ENCODE measurements around the gene RHOB.
"Not testable (repeated sequence)": the region's sequence is repeated elsewhere in the genome, so short reads cannot be mapped to it uniquely, and the experiment has no call there.

The RHOB gene

GRCh38 chr2:20446917-20447436 lies at the start of gene RHOB:
Gene RHOB, plus strand, starts transcription at chr2:20447074. Its CDS starts 392 bp downstream, at chr2:20447466.
- peak; percentile 95 for DNase-seq

GRCh38 chr2:20397811-20398447 lies 48.9 kb upstream of the RHOB start:
- DNase-seq, result no peak

DNA sequence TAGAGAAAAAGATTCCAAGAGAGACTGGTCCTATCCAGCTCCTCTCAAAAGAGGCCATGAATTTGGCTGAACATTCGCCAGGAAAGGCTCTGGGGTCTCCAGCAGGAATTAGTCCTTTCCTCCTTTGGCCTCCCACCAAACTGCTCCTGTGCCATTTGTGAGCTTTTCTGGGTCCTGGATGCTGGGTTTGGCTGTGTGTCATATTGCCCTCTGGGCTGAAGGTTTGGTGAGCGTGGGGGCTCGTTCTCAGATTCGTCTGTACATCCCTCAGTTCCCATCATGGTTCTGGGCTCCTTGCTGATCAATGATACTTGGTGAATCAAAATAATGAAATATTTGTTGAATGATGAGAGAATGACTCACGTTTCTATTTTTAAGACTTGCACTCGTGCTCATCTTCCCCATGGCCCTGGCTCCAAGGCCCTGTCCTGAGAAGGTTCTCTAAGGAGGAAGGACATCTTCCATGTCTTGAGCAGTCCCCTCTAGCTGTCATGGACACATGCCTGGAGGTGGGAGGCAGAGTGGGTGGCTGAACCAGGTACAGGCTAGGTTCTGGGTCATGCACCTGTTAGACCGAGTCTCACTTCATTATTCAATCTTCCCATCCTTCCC lies 47.8 kb upstream of the RHOB start:
- DNase-seq, result no peak

GRCh38 chr2:20400306-20400705 lies 46.6 kb upstream of the RHOB start:
- DNase-seq, result no peak

GRCh38 chr2:20400787-20401488 lies 45.9 kb upstream of the RHOB start:
- DNase-seq, result no peak

- DNase-seq, result no peak
These were observed 45.4 kb upstream of the RHOB start for GRCh38 chr2:20401489-20401835.

DNA sequence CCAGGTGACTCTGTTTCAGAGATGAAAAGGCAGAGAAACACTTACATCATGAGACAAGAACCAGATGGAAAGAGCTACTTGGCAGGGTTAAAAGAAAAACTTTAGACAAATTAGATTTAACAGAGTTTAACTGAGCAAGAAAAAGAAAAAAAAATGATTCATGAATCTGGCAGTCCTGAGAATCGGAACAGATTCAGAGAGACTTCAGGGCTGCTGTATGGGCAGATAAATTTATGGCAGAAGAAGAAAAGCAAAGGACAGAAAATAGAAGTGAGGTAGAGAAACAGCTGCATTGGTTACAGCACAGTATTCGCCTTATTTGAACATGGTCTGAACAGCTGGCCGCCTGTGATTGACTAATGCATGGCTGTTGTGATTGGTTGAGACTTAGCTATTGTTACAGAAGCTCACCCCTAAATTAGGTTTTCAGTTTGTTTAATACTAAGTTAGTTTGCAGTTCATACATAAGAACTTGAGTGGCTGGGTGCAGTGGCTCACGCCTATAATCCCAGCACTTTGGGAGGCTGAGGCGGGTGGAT lies 43.0 kb upstream of the RHOB start:
- DNase-seq, result no peak

DNA sequence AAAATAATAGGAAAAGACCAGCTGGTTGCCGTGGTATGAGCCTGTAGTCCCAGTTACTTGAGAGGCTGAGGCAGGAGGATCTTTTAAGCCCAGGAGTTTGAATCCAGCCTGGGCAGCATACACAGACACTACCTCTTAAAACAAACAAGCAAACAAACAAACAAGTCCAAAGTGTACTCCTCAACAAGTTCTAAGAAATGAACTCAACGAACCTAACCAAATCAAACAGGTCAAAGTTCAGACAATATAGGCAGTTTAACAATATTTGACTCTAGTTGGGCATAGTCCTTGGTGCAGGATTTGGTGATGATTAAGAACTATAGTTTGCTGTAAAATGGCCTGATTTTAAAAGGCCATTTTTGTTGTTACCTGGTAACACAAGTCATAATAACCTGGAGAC lies 41.9 kb upstream of the RHOB start:
- no peak for DNase-seq

- no peak for DNase-seq
These were observed 37.8 kb upstream of the RHOB start for GRCh38 chr2:20409039-20409438.

DNA sequence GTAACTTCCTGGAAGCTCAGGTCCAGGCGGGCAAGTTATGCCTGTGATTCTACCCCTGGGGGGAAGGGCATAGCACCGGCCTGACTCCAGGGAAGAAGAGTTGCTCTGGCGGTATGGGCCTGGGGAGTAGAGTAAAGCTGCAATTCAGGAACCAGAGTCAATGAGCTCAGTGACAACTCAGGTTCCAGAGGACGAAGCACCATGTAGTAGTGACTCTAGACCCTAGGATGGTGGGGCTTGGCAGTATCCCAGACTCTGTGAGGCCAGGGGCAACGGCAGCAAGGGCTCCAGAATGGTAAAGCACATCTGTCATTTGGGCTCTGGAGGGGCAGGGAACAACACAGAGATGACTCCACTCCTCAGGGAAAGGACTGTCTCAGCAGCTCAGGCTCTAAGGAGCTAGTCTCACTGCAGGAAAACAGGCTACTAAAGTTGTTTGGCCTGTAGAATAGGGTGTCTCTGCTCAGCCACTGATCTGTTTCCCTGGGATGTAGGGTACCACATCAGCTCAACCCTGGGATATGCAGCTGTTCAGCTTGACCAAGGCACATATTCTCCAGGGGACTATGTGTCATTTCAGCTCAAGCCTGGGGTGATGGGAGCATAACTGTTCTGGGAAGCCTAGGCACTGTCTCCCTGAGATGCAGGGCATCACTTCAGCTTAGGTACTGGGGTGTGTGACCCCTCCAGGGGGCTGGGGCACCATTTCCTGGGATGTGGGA lies 36.2 kb upstream of the RHOB start:
- DNase-seq, result no peak

GRCh38 chr2:20411361-20411894 lies 35.4 kb upstream of the RHOB start:
- DNase-seq, result peak; percentile 80

- no peak for DNase-seq
These were observed 32.1 kb upstream of the RHOB start for GRCh38 chr2:20414806-20415205.

DNA sequence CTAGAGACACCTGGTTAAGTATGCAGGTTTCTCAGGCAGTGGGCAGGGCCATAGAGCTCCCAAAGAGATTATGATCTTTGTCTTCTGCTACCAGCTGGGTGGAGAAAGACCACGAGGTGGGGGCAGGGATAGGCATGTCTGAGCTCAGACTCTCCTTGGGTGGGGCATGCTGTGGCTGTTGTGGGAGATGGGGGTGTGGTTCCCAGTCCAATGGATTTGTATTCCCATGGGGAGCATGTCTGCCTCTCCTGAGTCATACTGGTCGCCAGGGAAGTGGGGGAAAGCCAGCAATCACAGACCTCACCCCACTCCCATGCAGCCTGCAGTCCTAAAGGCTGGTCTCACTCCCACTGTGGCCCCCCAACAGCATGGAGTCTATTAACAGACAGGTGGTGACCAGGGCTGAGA lies 31.4 kb upstream of the RHOB start:
- DNase-seq, result no peak

GRCh38 chr2:20416723-20417122 lies 30.2 kb upstream of the RHOB start:
- DNase-seq, result no peak

DNA sequence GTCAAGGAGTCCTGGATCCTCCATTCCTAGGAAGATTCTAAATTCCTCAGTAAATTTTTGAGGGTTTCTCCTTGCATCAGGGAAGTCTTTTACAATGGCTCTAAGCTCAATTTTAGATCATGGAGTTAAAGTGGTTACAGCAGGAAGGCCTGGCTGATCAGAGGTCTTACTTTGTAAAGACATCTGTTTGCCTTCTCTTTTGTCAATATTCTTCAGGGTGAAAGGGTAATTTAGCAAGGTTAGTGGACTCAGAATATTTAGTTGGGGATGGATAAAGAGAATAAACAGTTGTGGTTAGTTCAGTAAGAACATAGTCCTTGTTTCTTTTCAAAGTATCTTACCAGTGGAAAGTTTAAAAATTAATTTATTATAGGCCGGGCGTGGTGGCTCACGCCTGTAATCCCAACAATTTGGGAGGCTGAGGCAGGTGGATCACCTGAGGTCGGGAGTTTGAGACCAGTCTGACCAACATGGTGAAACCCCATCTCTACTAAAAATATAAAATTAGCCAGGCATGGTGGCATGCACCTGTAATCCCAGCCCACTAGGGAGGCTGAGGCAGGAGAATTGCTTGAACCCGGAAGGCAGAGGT lies 29.5 kb upstream of the RHOB start:
- not testable (repeated sequence) for DNase-seq

DNA sequence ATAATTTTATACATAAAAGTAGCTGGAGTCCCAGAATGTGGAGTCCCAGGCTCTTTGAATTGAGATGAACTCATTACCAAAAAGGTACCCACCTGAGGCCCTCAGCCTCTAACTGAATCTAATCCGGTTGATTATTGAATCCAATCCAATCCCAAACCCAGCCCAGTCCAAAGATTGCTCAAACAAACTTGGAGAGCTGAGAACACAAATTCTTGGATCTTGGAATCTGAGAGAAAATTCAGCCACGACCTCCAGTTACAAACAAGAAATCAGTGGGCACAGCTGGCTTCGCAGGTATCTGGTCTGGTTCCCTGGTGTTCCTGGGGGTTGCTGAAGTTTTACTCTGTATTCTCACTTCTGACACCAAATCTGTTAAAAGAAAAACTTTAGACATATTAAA lies 28.4 kb upstream of the RHOB start:
- no peak for DNase-seq

DNA sequence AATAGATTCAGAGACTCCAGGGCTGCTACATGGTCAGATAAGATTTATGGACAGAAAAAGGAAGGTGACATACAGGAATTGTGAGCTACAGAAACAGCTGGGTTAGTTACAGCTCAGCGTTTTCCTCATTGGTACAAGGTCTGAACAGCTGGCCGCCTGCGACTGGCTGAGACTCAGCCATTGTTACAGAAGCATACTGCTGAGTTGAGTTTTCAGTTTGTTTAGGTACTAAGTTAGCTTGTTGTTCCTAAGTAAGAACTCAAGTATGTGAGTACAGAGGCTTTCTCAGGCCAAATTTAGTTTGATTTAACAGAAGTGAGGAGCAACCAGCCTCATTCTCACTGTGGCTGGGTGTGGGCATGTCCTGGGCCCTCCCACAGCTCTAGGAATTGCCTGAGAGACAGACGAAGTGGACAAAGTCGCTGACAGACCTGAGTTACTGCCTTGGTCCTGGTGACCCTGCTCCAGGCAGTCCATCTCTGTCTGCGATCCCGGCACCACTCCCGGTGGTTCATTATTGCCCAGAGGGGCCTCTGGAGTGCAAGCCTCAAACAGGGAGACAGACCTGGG lies 27.8 kb upstream of the RHOB start:
- DNase-seq, result no peak

- DNase-seq, result no peak
These were observed 27.1 kb upstream of the RHOB start for GRCh38 chr2:20419752-20420151.

GRCh38 chr2:20421336-20421987 lies 25.4 kb upstream of the RHOB start:
- DNase-seq, result no peak

DNA sequence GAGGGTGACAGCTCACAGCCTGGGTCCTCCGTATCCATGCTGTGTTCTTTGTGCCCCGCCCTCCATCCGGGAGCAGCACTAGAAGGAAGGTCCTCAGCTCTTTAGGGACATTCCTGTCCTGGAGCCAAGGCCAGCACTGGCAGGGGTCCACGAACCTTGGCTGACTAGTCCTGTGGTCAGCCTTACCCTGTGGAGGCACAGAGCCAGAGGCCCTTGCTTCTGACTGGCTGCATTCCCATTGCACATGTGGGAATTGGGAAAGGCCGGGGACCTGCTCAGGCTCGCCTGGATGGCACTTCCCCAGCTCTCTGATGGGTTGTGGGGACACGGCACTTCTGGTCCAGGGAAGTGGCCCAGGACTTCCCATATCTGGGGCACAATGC lies 24.9 kb upstream of the RHOB start:
- DNase-seq, result no peak

- peak; percentile 50 for DNase-seq
These were observed 24.2 kb upstream of the RHOB start for GRCh38 chr2:20422402-20423271.

All from activated CD4-positive, alpha-beta T cell treated with anti-CD3 and anti-CD28 coated beads, Interleukin-2, Interleukin-6, amounts not matched to agents 100 ng/mL and 50 ng/mL, durations not matched to agents 16 hours and 8 hours (primary cell).